PFSK-1 (cell line): ENCODE measurements around the gene NXN.

Experiments used
- FOXP2 ChIP-seq: optimal IDR thresholded peaks from 2 replicates; pipeline ENCODE3; 2011; ENCODE audit warnings: borderline replicate concordance, control low read depth, inconsistent platforms; ENCODE audit not compliant: insufficient read depth; ENCODE audit errors: extremely low read length, extremely low read depth
- POLR2AphosphoS5 ChIP-seq: IDR thresholded peaks from 2 replicates; pipeline ENCODE4 v1.6.1; 2012; ENCODE audit warnings: low read depth, mild to moderate bottlenecking, control low read depth, low read length, moderate library complexity
- REST ChIP-seq, 2 experiments: IDR thresholded peaks; 2 replicates each; pipeline versions ENCODE4 v1.6.1 to v1.8.0; 2011 to 2012; ENCODE audit warnings: low read depth in 2 of 2, low read length in 2 of 2, control low read depth in 1 of 2, inconsistent platforms in 1 of 2, mild to moderate bottlenecking in 1 of 2, moderate library complexity in 1 of 2; ENCODE audit not compliant: insufficient read depth in 1 of 2
- SIN3A ChIP-seq: IDR thresholded peaks from 2 replicates; pipeline ENCODE4 v1.6.1; 2012; ENCODE audit warnings: mild to moderate bottlenecking, low read length, moderate library complexity, borderline replicate concordance; ENCODE audit not compliant: insufficient read depth
- TAF1 ChIP-seq: IDR thresholded peaks from 2 replicates; pipeline ENCODE4 v1.6.1; 2012; ENCODE audit warnings: low read length, control low read depth, borderline replicate concordance; ENCODE audit not compliant: insufficient read depth

The NXN gene

GRCh38 chr17:789160-789840, 190.3 kb downstream of the NXN start:
- TF ChIP-seq FOXP2 = no peak
- no peak for TF ChIP-seq POLR2AphosphoS5
- no peak for TF ChIP-seq TAF1
- no peak for TF ChIP-seq REST (IDR thresholded peaks at IDR 0.05; ENCODE audit: insufficient read depth in 1 of 2, low read depth in 2 of 2, low read length in 2 of 2)
- TF ChIP-seq SIN3A = no peak

- TF ChIP-seq REST (IDR thresholded peaks at IDR 0.05; ENCODE audit: insufficient read depth in 1 of 2, low read depth in 2 of 2, low read length in 2 of 2) (no peak), POLR2AphosphoS5 (0 out of 2 replicates have a peak, but pooled peaks have one; percentile 24)
Measured at GRCh38 chr17:788551-788950, 191.0 kb downstream of the NXN start.

- no peak for TF ChIP-seq TAF1
- TF ChIP-seq FOXP2 = no peak
- no peak for TF ChIP-seq REST (IDR thresholded peaks at IDR 0.05; ENCODE audit: insufficient read depth in 1 of 2, low read depth in 2 of 2, low read length in 2 of 2)
- TF ChIP-seq SIN3A = no peak
- TF ChIP-seq POLR2AphosphoS5 = no peak
Measured at GRCh38 chr17:787641-788221, 191.8 kb downstream of the NXN start.

GRCh38 chr17:784143-784542, 195.4 kb downstream of the NXN start:
- TF ChIP-seq SIN3A = no peak

GRCh38 chr17:781805-782731, 197.5 kb downstream of the NXN start, which contains the start of the genes GLOD4 and MRM3:
TSS of gene GLOD4 (minus strand) at chr17:782280. CDS start at chr17:782255, 25 bp downstream.
TSS of gene MRM3 (plus strand) at chr17:782353. CDS start at chr17:782379, 26 bp downstream.
- TF ChIP-seq FOXP2 (peak; percentile 96), TAF1 (peak; percentile 96), REST (IDR thresholded peaks at IDR 0.05; ENCODE audit: insufficient read depth in 1 of 2, low read depth in 2 of 2, low read length in 2 of 2) (peak in 1 of 2 experiments; percentile 72; a peak in 1 of 4 replicates), SIN3A (peak; percentile 98; the same call in 1 of the 2 replicates), POLR2AphosphoS5 (peak; percentile 94)
